Midbrain (tissue), 1 donor: ENCODE data around the gene TSPAN7.

Experiments used
- DNase-seq: peaks from one replicate; lab custom pipeline; 2025; lab: John Stamatoyannopoulos, UW

Gene TSPAN7

DNA sequence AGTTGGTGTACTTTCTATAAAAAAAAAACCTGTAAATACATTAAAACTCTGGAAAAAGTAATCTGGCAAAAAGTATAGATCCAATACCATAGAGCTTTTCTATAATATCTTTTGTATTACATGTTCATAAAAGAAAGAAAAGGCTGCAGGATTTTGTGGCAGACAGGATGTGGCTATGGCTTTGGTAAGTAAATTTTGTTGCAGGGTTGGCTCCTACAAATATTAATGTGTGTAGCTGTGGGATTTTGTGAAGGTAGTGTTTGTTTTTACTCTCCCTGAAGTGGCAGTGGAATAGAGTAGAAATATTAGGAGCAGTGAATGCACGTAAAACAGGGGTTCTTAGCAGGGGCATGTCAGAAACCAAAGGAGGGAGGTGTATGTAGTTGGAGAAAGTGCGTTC, 84.8 kb downstream of the TSPAN7 start:
- DNase-seq: no peak

DNA sequence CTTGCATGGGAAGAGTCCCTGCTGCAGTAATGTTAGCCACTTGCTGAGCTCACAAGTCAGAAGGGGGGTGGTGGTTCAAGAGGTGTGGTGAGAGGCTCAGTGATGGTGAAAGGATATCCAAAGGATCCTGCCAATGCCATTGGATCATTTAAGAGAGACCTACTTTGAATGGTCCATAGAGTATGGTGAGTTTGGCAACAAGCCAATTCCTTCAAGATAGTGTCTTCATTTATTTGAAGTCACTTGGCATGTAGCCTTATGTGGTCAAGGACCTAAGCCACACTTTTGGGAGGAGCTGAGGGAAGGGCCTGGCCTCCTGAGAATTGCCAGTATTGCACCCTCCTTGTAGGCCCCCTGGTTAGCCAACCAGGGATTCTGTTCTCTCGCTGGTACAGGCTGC, 87.9 kb downstream of the TSPAN7 start:
- DNase-seq: no peak

DNA sequence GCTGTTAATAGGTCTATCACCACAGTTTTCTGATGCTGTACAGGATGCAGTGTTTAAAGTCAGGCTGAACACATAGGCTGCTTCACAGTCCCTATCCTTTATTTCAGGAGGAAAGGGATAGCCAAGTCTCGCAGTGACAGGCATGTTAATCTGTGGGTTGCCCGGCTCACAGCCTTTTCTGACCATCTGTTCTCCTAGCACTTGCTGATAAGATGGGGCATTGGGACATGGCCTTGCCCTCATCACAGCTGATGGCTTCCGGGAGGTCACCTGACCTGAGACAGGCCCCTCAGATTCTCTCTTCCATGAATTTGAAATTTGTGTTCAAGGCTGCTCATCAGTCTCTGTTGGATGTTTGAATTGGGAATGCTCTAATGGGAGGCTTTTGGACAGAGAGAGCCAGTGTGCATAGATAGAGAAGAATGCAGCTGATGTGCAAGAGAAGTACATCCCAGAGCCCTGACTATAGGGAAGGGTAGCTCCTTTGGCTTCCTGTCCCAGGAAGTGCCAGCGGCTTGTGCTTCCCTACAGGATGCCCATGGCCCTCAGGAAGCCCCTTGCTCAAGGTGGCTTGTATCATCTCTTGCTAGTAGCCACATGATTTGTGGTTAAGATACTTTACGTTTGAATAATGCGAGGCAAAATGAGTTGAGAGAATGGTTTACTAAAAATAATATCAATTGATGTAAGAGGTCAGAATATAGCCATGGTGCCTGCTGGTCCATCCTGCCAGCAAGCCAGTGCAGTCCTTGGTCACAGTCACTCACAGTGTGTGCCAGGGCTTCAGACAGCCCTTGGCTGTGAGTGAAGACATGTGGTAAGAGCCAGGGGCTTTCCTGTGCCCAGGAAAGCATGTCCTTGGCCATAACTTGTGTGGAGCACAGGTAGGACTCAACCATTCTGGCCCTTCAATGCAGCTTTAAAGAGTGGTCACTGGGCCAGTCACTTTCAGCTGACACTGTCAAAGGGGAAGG, 88.6 kb downstream of the TSPAN7 start:
- no peak for DNase-seq

- DNase-seq: no peak
These were observed 90.6 kb downstream of the TSPAN7 start for GRCh38 chrX:38651625-38652601.

DNA sequence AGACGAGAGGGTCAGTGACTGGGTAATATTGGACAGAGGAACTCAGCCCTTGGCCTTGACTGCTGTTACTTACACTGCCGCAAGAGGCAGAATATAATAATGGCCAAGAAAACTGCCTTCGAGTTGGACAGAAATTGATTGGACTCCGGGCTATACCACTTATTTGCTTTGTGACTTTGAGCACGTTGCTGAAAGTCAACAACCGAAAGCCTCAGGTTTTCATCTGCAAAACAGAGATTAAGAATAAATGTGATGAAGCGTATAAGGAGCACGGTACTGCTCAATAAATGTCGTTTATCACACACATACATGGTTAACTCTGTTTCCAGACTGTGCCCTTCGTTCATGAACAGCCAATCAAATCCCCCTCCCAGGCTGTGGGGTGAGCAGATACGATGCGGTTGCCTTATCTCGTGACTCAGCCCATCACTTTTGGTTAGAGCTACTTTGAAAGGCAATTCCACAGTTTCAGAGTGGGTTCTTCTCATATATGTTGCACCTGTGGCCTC, 91.6 kb downstream of the TSPAN7 start:
- no peak for DNase-seq

- peak; percentile 13 for DNase-seq
These were observed 93.0 kb downstream of the TSPAN7 start for GRCh38 chrX:38654302-38654701.

DNA sequence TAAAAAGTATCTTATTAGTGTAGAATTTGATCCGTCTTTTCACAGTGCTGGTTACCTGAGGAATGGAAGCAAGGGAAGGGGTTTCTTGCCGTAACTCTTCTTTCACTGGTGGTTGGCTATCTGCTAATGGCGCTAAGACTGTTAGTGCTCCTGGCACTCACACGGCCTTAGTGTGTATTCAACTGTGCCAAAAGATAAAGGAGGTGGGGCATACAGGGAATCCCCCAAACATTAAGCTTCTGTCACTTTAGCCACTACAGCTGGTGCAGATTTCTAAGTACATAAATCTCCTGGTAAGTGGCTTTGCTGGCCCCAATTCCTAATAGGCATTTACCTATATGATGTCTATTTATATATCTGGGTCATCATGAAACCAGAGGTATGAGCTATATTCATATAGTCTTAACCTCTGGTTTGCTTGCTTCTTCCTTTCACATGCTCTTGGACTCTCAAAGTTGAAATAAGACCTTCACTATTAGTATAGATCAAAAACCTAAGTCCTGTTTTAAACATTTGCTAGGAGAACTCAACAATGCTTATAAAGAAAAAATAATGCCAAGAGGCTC, 95.1 kb downstream of the TSPAN7 start:
- no peak for DNase-seq

DNA sequence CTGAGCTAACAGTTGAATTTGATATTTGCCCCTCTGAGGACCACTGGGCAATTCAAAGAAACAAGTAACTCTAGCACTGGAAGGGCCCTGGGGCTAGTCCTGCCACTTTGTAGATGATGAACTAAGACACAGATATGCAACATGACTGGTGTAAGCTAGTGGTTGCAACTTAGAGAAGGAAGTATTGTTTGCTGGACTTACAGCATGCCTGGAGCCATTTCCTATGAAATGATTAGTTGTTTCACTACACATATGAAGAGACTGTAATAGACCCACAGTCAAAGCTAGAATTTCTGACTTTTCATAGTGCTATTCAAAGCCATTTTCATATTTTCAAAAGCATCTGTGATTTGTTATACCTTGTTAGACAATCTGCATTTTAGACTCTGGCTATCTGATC, 96.2 kb downstream of the TSPAN7 start:
- no peak for DNase-seq

DNA sequence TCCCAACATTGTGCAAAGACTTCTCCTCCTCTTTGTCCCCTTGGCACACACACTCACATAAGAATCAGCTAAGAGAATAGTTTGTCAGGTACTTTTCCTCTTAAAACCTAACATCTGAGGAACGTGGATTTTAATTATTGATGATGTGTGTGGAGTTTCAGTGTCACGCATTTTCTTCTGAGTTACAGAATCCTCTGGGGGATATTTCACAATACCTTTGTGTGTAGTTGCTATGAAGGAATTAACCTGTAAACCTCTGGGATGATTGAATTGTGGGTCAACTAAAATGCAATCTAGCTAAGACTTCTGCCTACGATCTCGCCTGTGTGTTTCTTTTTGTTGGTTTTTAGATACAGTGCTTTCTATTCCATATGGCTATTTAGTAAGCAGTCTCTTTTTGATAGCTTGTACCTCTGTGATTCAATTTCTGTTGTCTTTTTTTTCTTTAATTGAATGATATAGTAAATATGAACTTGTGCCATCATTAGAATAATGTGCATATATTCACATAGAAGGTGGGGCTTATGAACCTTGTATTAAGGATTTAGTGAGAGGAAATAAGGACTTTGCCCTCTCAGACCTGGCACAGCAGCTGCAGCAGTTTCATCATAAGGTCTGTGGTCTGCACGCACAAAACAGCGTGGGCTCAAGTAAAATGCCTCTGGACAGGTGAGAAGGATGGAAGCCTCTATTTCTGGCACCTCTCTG, 99.2 kb downstream of the TSPAN7 start:
- no peak for DNase-seq

DNA sequence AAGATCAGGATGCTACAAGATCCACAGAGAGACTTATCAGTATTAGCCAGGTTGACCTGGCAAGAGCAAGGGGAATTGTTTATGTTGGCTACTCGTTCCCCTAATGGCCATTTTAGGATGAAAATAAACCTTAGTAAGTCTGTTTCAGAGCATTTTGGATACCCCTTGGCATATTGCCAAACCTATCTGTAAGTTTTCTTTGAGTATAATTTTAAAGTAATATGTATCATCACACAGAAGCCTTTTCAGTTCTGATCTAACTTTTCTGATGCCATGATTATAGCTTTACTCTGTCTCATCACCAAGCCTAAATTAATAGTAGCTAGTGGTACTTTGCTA, 99.7 kb downstream of the TSPAN7 start:
- DNase-seq: no peak

GRCh38 chrX:38661561-38661960, 100.2 kb downstream of the TSPAN7 start:
- no peak for DNase-seq

- no peak for DNase-seq
These were observed 101.3 kb downstream of the TSPAN7 start for GRCh38 chrX:38662640-38663039.

GRCh38 chrX:38664285-38664684, 102.9 kb downstream of the TSPAN7 start:
- DNase-seq: peak; percentile 59

- DNase-seq: no peak
These were observed 105.6 kb downstream of the TSPAN7 start for GRCh38 chrX:38666909-38667308.

DNA sequence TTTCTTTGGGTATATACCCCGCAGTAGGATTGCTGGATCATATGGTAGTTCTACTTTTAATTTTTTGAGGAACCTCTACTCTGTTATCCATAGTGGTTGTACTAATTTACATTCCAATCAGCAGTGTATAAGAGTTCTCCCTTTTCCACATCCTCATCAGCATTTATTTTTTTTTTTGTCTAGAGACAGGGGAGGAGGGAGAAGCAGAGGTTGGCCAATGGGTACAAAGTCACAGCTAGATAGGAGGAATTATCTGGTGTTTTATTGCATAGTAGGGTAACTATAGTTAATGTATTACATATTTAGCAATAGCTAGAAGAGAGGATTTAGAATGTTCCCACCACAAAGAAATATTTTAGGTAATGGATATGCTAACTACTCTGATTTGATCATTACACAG, 107.4 kb downstream of the TSPAN7 start:
- DNase-seq: no peak

GRCh38 chrX:38669428-38669827, 108.1 kb downstream of the TSPAN7 start:
- no peak for DNase-seq

DNA sequence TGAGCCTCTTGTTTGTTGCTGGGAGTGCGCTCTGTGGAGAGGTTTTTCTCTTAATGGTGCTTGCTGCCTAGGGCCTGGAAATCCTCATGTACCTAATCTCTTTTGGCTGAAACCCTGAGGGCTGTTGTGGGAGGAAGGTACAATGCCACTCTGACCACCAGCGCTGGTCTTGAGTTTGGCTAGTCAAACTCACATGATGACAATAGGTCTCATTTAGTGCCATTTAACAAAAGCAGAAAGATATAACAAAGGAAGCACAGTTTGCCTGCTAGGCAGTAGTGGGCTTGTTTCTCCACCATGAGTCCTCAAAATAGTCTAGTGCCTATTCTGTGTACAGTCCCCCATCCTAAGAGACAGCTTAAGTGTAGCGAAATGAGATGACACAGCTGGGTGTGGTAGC, 111.3 kb downstream of the TSPAN7 start:
- no peak for DNase-seq

GRCh38 chrX:38675856-38676255, 114.5 kb downstream of the TSPAN7 start:
- no peak for DNase-seq

DNA sequence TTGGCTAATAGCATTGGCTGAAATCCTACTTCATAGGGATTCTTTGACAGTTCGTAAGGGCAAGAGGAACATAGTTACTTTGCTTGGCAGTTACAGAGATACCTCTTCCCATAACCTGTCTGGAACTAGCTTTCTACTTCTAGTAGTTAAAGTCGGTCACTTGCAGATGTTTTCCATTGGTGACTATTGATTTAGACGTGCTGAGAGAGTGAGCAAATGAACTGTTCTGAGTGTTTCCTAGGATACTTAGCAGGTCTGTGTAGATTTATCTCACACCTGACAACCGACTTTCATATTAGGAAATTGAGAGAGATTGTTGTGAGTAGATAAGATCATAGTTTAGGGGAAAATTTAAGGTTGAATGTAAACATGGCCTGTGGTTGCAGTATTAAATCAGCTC, 116.8 kb downstream of the TSPAN7 start:
- no peak for DNase-seq

GRCh38 chrX:38678821-38679220, 117.5 kb downstream of the TSPAN7 start:
- DNase-seq: no peak

GRCh38 chrX:38679695-38680094, 118.4 kb downstream of the TSPAN7 start:
- DNase-seq: no peak

DNA sequence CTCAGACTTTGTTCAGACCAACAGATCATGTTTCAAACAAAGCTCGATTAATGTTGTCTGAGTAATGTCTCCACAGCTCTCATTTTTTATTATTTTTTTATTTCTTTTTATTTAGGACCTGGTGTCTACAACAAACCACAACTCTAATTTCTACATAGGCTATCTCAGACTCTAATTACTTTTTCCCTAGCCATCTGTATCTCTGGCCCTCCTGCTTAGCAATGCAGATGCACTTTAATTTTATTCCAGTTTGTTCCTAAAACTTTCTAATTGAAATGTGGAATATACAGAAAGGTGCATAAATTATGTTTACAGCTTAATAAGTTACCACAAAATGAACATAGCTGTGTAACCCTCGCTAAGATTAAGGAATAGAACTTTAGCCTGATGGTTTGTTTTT, 120.8 kb downstream of the TSPAN7 start:
- DNase-seq: no peak
